ENCODE measurements around the gene ZNF605.
"Not testable (repeated sequence)": the region's sequence is repeated elsewhere in the genome, so short reads cannot be mapped to it uniquely, and the experiment has no call there.

GRCh38 chr12:132963947-132964346 lies 7.8 kb upstream of the ZNF605 start:
- TF ChIP-seq CTCF (IDR thresholded peaks at IDR 0.05; ENCODE audit: low read length); EZH2 (optimal IDR thresholded peaks at IDR 0.05; ENCODE audit: low read depth, low read length); EZH2phosphoT487 (IDR thresholded peaks at IDR 0.05; ENCODE audit: low read length): not testable (repeated sequence)

All from MM.1S (cell line).